SH-SY5Y (cell line): ENCODE results near the gene ZNF804A.

ENCODE experiments used
- GATA2 ChIP-seq: IDR thresholded peaks from 2 replicates; pipeline ENCODE4 v1.6.1; 2011; ENCODE audit warnings: mild to moderate bottlenecking, low read depth, low read length
- GATA3 ChIP-seq: IDR thresholded peaks from 2 replicates; pipeline ENCODE4 v1.6.1; 2011; ENCODE audit warnings: low read depth, mild to moderate bottlenecking, low read length, moderate library complexity

DNA sequence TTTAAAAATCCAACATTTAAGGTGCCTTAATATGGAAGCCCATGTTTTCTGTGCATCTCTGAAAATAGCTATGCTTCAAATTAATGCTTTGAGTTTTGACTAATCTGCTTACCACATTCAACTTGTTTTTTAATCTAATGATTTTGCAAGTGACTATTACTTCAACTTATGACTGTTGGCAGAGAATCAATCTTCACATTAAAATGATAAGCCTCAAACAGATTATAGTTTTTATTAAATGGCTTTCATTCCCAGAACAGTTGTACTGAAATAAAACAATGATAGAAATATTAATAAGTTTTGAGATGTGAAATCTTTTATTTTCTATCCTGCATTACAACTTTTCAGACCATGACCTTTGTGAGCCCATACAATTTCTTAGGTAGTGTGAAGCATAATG lies 347.5 kb downstream of the ZNF804A start:
- no peak for TF ChIP-seq GATA2
- no peak for TF ChIP-seq GATA3
